Measurements from ENCODE around the gene SLN.

The SLN gene

DNA sequence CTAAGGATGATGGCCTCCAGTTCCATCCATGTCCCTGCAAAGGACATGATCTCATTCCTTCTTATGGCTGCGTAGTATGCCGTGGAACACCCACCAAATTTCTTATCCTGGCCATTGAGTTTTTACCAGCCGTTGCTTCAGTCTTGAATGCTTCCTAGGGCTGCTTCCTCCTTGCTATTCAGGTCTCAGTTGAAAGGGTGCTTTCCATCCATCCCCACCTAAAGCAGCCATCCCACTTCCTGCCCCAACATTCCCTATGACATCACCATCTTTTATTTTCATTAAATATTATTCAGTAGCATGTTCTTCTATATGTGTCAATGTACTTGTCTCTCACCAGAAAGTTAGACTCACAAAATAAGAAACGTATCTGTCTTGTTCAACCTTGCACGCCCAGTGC is 40.7 kb upstream of the SLN start:
- no peak overlapping the region for H3K4me3 ChIP-seq (ENCODE audit: low read depth in 1 of 2, low read length in 1 of 2)
- no peak overlapping the region for H3K27ac ChIP-seq
- no peaks in the 10 kb centered on the region for H3K4me1 ChIP-seq (ENCODE audit: control insufficient read depth in 1 of 2, insufficient read depth in 1 of 2, low read depth in 1 of 2, low read length in 1 of 2)
- no peaks in the 10 kb centered on the region for H3K36me3 ChIP-seq
- TF ChIP-seq, protein P1, sequence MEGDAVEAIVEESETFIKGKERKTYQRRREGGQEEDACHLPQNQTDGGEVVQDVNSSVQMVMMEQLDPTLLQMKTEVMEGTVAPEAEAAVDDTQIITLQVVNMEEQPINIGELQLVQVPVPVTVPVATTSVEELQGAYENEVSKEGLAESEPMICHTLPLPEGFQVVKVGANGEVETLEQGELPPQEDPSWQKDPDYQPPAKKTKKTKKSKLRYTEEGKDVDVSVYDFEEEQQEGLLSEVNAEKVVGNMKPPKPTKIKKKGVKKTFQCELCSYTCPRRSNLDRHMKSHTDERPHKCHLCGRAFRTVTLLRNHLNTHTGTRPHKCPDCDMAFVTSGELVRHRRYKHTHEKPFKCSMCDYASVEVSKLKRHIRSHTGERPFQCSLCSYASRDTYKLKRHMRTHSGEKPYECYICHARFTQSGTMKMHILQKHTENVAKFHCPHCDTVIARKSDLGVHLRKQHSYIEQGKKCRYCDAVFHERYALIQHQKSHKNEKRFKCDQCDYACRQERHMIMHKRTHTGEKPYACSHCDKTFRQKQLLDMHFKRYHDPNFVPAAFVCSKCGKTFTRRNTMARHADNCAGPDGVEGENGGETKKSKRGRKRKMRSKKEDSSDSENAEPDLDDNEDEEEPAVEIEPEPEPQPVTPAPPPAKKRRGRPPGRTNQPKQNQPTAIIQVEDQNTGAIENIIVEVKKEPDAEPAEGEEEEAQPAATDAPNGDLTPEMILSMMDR (IDR thresholded peaks at IDR 0.05): no peak
- H3K27me3 ChIP-seq: peaks cover 28% of the 10 kb centered on the region
- H3K9me3 ChIP-seq: no peaks in the 10 kb centered on the region

DNA sequence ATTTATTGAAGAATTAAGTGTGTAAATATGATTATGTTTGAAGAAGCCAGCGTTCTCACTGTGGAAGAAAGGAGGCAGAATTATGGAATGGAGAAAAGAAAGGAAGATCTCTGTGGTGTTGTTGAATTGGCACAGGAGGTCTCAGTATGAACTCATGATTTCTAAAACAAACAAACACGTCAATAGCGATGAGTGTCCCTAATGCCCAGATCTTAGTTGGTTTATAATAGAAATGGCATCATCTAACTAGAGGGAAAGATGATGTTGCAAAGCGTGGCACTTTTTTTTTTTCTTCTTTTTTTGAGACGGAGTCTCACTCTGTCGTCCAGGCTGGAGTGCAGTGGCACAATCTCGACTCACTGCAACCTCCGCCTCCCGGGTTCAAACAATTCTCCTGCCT is 39.2 kb upstream of the SLN start:
- Histone ChIP-seq H3K36me3 (no peaks in the 10 kb centered on the region), H3K4me1 (ENCODE audit: control insufficient read depth in 1 of 2, insufficient read depth in 1 of 2, low read depth in 1 of 2, low read length in 1 of 2) (no peaks in the 10 kb centered on the region), H3K4me3 (ENCODE audit: low read depth in 1 of 2, low read length in 1 of 2) (no peak overlapping the region), H3K27ac (no peak overlapping the region), H3K27me3 (peaks cover 36% of the 10 kb centered on the region), H3K9me3 (no peaks in the 10 kb centered on the region)
- TF ChIP-seq, protein P1 (IDR thresholded peaks at IDR 0.05): no peak

DNA sequence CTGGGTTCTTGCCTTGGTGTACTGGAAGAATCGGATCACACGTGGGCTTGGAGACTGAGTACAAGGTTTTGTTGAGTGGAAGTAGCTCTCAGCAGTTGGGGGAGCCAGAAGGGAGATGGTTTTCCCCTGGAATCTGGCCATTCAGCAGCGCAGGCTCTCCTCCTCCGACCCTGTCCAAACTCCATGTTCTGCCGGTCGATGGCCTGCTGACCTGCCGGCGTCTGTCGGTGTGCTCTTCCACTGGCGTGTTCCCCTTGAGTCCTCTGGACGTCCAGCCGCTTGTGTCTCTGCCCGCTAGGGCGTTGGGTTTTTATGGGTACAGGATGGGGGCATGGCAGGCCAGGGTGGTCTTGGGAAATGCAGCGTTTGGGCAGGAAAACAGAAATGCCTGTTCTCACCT is 38.5 kb upstream of the SLN start:
- peaks cover 42% of the 10 kb centered on the region for H3K27me3 ChIP-seq
- H3K36me3 ChIP-seq: no peaks in the 10 kb centered on the region
- H3K4me1 ChIP-seq (ENCODE audit: control insufficient read depth in 1 of 2, insufficient read depth in 1 of 2, low read depth in 1 of 2, low read length in 1 of 2): no peaks in the 10 kb centered on the region
- no peak overlapping the region for H3K4me3 ChIP-seq (ENCODE audit: low read depth in 1 of 2, low read length in 1 of 2)
- H3K9me3 ChIP-seq: no peaks in the 10 kb centered on the region
- H3K27ac ChIP-seq: no peak overlapping the region
- TF ChIP-seq, protein P1 (IDR thresholded peaks at IDR 0.05): no peak

DNA sequence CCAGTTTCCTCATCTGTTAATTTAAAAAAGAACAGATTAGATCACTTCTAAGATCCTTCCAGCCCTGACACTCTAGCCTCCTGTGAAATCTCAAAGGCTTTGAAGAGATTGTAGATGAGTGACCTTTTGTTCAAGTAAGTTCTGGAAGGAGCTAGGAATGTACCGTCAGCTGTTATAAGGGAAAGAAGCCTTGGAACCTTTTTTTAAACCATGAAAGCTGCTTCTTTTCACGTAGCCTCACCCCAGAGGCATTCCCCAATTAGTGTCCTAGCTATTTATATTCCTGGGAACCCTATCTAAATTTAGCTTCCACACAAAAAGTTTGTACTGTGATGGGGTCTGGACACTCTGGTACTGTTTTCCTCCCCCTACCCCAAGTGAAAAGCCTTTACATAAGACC is 35.8 kb upstream of the SLN start:
- Histone ChIP-seq H3K4me3 (ENCODE audit: low read depth in 1 of 2, low read length in 1 of 2) (no peak overlapping the region), H3K4me1 (ENCODE audit: control insufficient read depth in 1 of 2, insufficient read depth in 1 of 2, low read depth in 1 of 2, low read length in 1 of 2) (no peaks in the 10 kb centered on the region), H3K9me3 (no peaks in the 10 kb centered on the region), H3K36me3 (no peaks in the 10 kb centered on the region), H3K27me3 (peaks cover 41% of the 10 kb centered on the region), H3K27ac (no peak overlapping the region)
- TF ChIP-seq, protein P1 (IDR thresholded peaks at IDR 0.05): no peak

DNA sequence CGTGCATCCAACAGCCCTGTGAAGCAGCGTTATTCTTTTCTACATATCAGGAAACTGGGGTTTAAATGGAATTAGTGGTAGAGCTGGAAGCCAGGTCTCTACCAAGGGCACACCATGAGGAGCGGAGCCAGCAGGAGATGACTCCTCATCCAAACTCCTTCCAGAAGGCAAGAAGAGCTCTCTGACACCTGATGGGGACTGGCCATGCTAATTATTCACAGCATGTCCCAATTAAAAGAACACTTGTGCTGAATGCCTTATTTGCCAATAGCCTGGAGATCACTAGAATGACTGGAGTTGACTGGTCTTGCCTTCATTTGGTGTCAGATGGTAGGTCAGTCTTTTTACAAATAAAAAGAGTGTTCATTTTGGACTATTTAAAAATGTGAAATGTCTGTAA is 32.9 kb upstream of the SLN start:
- no peaks in the 10 kb centered on the region for H3K36me3 ChIP-seq
- peaks cover 35% of the 10 kb centered on the region for H3K27me3 ChIP-seq
- TF ChIP-seq, protein P1 (IDR thresholded peaks at IDR 0.05): no peak
- no peaks in the 10 kb centered on the region for H3K9me3 ChIP-seq
- H3K4me1 ChIP-seq (ENCODE audit: control insufficient read depth in 1 of 2, insufficient read depth in 1 of 2, low read depth in 1 of 2, low read length in 1 of 2): no peaks in the 10 kb centered on the region
- H3K27ac ChIP-seq: no peak overlapping the region
- H3K4me3 ChIP-seq (ENCODE audit: low read depth in 1 of 2, low read length in 1 of 2): no peak overlapping the region

DNA sequence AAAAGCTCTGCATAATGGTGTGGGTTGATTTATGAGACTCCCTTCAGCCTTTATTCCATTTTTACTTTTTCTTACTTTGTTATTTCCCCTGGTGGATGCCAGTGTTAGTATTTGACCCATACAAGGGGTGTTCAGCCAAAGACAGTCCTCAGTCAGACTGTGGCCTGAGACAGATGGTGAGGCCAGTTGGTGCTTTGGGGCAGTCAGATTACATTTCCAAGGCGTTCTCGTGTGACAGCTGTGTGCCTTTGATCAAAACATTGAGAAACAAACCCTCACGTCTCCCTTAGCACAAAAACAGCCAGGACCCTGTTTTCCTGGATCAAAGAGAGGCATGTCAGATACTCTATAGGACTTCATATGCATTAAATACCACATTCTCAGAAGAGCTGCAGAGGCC is 31.3 kb upstream of the SLN start:
- Histone ChIP-seq H3K27me3 (peaks cover 38% of the 10 kb centered on the region), H3K4me3 (ENCODE audit: low read depth in 1 of 2, low read length in 1 of 2) (no peak overlapping the region), H3K27ac (no peak overlapping the region), H3K36me3 (no peaks in the 10 kb centered on the region), H3K4me1 (ENCODE audit: control insufficient read depth in 1 of 2, insufficient read depth in 1 of 2, low read depth in 1 of 2, low read length in 1 of 2) (no peaks in the 10 kb centered on the region), H3K9me3 (no peaks in the 10 kb centered on the region)
- TF ChIP-seq, protein P1 (IDR thresholded peaks at IDR 0.05): no peak
